A673 (cell line): ENCODE data around the gene LSR.

ENCODE experiments used
- EZH2 ChIP-seq: fragments of 200-600 bp; sonication (generic); IDR thresholded peaks from 2 replicates; pipeline ENCODE4 v1.6.1; 2017; ENCODE audit warnings: borderline replicate concordance, low read depth, mild to moderate bottlenecking, mixed read lengths, antibody characterized with exemption, low read length; ENCODE audit not compliant: poor library complexity, severe bottlenecking
- TF ChIP-seq, protein P1 (sequence below): fragments of 300-800, 200-600 bp; sonication (generic); conservative IDR thresholded peaks from 2 replicates; pipeline ENCODE4 v1.5.1; 2017; ENCODE audit warnings: low read depth, mild to moderate bottlenecking, antibody characterized with exemption, low read length, moderate library complexity, mixed read lengths

- TF ChIP-seq EZH2, result no peak
- TF ChIP-seq, protein P1, sequence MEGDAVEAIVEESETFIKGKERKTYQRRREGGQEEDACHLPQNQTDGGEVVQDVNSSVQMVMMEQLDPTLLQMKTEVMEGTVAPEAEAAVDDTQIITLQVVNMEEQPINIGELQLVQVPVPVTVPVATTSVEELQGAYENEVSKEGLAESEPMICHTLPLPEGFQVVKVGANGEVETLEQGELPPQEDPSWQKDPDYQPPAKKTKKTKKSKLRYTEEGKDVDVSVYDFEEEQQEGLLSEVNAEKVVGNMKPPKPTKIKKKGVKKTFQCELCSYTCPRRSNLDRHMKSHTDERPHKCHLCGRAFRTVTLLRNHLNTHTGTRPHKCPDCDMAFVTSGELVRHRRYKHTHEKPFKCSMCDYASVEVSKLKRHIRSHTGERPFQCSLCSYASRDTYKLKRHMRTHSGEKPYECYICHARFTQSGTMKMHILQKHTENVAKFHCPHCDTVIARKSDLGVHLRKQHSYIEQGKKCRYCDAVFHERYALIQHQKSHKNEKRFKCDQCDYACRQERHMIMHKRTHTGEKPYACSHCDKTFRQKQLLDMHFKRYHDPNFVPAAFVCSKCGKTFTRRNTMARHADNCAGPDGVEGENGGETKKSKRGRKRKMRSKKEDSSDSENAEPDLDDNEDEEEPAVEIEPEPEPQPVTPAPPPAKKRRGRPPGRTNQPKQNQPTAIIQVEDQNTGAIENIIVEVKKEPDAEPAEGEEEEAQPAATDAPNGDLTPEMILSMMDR, result no peak
Observed at GRCh38 chr19:35266520-35267352, 17.9 kb downstream of the LSR start.
